Urothelium cell line (cell line): Measurements from ENCODE around the gene SPECC1.
"Not testable (repeated sequence)": the region's sequence is repeated elsewhere in the genome, so short reads cannot be mapped to it uniquely, and the experiment has no call there.

ENCODE experiments used
- DNase-seq: peaks from one replicate; pipeline ENCODE4 v3.0.0; 2011; ENCODE audit warnings: low spot score, mixed read lengths
- FAIRE-seq: peaks from 2 replicates; lab custom pipeline; 2011; peaks lifted over from hg19 to GRCh38; lab: Jason Lieb, UNC

The SPECC1 gene

DNA sequence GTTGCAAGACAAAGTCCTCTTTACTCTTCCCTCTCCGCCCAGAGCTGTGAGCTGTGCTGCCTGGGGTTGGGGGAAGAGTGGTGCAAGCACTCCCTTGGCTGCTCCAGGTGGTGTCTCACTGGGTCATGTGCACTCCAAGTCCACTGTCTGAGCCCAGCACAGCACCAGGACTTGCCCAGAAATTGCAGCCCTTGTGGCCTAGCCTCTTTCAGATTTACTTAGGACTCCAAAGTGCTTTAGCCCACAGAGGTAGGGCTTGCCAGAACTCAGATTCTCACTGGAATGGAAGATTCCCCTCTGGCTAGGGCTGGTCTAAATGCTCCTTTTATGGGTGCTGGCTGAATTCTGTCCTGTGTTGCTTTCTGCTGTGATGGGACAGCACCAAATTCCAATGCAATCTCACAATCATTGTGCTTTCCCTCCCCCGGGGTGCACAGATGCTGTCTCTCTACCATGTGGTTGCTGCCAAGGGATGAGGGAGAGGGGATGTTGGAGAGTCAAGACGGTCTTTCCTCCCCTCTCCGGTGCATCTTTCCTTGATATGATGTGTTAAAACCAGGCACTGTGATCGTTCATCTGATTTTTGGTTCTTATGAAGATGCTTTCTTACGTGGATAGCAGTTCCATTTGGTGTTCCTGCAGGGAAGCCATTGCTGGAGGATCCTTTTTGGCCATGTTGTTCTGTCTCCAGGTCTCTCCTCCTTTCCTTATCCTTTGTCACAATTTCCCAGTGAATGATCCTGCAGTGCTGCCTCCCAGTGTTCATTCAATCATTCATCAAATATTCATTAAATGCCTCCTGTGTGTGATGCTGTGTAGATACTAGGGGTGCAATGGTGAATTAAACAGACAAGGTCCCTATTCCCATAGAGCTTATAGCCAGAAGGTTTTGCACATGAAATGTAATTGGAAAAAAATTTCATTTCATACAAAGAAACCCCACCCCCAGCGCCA is 216.3 kb downstream of the SPECC1 start:
- no peak for DNase-seq
- FAIRE-seq: no peak

DNA sequence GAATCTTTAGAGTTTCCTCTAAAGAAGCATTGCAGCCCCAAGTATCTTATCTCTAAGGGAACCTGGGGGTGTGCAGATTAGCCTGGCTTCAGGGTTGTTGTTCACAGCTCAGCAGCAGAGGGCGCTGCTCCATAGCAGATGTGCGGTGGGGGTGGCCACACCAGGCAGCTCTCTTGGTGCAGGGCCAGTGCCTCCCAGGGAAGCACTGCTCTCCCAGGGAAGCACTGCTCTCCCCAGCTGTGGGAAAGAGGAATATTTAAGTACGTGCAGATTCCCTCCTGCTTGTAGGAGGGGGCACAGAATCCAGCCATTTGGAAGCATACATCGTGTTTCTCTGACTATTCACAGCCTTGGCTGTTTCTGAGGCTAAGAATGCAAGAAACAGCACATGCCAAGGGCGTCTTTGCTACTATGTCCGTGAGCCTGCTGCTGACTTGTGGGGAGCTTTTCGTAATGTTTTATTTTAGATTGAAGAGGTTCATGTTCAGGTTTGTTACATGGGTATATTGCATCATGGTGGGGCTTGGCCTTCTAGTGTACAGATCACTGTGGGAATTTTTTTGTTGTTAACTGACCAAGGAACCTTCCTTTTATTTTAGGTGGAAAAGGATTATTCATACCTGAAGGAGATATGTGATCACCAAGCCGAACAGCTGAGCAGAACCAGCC is 217.8 kb downstream of the SPECC1 start:
- FAIRE-seq (no peak), DNase-seq (peak; percentile 82)

DNA sequence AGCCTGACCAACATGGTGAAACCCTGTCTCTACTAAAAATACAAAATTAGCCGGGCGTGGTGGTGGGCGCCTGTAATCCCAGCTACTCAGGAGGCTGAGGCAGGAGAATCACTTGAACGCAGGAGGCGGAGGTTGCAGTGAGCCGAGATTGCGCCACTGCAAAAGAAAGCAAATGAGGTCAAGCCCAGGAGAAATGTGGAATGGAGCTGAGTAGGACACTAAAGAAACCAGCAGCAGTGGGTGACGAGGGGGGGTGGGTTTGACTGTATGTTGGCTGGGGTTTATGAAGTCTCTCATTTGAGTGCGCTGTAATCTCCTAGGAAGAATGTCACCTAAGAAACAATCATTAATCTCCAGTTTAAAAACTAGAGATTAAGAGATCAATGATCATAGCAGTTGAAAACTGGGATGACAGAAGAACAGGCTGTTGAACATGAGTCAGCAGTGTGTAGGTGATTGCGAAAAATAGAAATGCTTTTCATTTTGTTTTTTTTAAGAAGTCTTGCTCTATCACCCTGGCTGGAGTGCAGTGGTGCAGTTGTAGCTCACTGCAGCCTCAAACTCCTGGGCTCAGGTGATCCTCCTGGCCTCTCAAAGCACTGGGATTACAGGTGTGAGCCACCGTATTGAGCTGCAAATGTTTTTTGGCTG is 218.7 kb downstream of the SPECC1 start:
- DNase-seq, FAIRE-seq: not testable (repeated sequence)

DNA sequence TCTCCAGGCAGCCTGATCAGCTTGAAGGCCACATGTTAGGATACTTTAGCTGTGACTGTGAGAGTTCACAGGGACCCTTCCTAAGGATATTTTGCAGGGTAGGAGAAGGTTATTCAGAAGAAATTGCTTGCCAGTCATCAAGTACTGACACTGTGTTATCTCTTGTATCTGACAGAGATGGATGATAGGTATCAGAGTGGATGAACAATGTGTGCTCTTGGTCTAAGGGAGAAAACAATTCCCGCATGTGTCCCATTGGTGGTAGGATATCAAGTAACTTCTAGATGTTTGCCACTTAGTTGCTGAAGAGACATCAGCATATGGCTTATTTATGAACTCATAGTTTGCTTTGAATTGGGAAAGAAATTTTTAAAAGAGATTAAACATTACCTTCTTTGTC is 219.3 kb downstream of the SPECC1 start:
- no peak for FAIRE-seq
- no peak for DNase-seq

DNA sequence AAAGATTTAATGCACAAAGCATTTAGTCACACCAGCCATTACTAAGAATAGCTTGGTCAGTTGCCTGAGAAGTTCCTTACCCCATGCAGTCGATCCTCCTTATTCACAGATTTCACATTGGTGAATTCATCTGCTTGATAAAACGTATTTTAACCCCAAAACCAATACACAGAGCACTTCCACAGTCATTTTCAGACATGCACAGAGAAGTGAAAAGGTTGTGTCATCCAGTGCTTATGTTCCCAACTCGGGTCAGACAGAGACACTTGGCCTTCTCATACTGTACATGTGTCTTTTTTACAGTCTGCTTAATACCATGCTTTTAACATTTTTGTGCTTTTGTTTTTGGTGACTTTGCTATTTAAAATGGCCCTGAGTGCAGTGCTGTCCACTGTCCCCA is 219.7 kb downstream of the SPECC1 start:
- FAIRE-seq (no peak), DNase-seq (no peak)

DNA sequence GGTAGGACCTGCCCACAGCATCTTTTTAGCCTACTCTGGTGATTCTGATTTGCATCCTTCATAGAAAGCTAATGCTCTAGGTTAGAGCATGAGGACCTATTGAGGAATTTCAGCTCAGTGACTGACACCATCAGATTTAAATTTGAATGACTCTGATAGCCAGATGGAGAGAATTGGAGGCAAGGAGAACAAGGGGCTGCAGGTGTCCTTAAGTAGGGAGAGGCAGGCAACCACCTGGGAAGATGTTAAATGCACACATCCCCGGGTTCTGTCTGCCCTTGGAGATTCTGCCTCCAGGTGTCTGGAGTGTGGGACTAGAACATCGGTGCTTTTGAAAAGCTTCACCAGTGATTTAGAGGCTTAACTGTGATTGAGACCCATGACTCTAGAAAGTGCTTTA is 221.8 kb downstream of the SPECC1 start:
- DNase-seq (no peak), FAIRE-seq (no peak)

DNA sequence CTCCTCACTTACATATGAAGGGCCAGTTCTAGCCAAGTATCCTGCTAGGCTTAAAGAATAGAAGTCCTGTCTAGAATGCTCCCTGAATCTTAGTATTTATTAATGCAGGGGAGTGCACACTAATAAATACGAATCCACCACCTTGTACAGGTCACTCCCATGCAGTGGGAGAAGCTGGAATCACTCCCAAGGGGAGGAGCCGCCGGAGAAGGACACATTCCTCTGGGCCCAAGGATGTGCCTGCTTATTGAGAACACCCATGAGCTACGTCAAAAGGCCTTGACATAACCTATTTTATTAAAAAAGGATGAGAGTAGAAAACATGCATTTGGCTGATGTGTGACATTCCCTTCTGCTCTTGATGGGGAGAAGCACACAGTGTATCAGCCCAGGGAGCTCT is 223.5 kb downstream of the SPECC1 start:
- FAIRE-seq: no peak
- DNase-seq: no peak

DNA sequence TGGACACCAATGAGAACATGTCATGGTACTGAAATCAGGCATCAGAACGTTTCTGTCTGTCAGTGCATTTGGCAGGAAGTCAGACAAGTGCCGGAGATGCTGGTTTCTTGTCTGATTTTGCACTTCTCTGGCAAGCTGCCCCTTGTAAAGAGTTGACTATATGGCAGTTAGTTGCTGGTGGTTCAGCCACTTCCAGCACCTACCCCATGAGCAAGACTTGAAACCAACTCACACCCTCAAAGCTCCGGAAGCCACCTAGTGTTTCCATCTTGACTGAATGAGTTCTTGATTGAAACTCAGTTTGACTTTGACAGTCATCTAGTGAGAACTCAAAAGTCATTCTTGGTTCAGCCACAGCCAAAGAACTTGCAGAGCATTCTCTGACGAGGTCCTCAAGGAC is 225.1 kb downstream of the SPECC1 start:
- FAIRE-seq (no peak), DNase-seq (no peak)

DNA sequence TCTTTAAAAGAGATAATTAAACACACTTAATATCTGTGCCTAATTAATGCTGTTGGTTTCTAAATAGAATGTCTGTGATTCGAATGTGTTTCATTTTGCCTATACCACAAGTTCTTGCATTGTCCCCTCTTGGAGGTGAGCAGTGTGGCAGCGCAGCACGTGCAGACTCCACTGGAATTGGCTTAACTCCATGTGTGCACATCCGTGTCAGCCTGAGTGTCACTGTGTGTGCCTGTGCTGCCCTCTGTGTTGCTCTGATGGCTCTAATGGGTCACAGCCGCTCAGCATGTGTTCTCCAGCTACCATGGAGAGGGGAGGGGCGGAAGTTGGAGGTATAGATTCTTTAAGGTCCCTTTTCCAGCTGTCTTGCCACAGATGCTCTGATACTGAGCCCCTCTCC is 226.6 kb downstream of the SPECC1 start:
- DNase-seq (no peak), FAIRE-seq (no peak)

DNA sequence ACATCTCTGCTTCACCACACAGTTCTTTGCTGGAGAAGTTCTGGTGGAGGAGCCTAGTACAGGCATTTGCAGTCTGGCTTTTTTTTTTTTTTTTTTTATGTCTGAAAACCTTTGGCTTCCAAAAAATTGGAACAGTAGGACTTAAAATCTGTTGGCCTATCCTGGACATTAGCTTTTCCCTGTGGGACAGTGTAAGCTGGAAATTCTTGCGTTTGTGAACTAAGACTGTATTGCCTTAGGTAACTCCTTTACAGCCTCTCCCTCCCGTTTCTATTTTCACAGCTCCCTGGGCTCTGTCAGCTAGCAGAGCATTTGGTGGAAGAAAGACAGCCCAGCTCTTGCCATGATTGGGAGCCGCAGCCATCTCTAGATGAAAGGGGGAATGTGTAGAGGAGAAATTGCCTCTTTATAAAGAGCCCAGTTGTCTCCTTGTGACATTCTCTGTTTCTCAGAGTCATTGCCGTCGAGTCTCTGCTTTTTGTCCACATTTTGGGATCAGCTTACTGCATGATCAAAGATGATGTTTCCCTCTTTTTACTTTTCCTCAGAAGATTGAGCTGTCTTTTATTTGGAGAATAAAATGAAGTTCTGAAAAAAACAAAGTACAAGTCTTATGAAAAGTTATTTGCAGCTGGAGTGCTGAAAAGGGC is 227.5 kb downstream of the SPECC1 start:
- FAIRE-seq (no peak), DNase-seq (no peak)

DNA sequence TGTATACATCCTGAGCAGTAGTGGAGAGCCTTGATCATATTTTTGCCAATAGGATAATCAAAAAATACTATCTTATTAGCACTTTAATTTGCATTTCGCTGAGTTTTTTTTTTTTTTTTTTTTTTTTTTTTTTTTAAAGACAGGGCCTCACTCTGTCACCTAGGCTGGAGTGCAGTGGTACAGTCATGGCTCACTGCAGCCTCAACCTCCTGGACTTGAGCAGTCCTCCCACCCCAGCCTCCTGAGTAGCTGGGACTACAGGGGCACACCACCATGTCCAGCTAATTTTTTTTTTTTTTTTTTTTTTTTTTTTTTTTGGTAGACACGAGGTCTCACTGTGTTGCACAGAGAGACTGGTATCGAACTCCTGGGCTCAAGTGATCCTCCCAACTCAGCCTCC is 230.6 kb downstream of the SPECC1 start:
- not testable (repeated sequence) for FAIRE-seq

DNA sequence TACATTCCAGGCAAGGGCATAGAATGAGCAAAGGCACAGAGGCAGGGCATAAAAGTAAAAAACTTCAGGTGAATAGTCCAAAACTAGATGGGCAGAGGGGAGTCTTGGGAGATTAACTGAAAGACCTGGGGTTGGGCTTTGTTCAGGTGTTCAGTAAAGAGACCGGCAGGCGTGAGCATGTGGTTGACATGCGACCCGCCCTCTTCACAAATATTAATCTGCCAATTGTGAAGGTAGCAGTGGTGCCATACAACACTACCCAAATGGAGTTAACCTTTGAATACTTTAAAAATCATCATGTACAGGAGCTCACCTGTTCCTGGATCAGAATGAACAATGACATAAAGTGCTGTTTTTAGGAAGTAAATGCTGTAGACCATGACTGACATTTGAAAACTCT is 232.7 kb downstream of the SPECC1 start:
- DNase-seq (no peak), FAIRE-seq (no peak)

More for the DNA sequence above, 230.6 kb downstream of the SPECC1 start:
- not testable (repeated sequence) for DNase-seq

DNA sequence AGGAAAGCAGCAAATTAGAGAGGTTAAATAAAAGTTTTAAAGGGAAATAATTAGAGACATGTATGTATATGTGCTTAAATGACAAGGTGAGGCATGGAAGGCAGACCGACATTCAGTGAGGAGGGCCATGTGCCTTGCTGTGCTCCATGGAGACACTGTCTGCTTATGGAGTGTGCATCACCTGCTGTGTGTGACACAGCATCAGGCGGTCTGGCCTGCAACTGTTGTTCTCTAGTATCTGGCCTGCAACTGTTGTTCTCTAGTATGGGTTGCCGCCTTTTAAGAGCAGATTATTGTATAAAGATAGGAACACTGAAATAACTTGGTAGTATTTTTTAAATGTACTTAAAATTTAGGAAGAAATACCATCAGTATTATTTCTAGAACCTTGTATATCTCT is 233.1 kb downstream of the SPECC1 start:
- no peak for FAIRE-seq
- no peak for DNase-seq

DNA sequence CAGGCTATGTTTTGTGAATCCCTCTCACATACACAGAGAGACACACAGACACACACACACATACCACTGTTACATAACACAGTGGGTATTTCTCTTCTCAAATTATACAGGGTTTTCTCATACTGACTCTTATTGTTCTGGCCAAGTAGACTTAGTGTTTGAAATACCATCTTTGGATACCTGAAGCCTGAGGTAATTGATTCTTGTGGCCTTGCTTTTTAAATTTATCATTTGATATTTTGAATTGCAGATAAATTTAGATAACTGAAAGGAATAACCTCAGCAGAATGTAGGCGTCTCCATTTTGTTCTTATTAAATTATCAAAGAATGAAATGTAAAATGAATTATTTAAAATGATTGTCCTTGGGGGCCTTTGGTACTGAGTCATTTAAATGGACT is 234.4 kb downstream of the SPECC1 start:
- no peak for FAIRE-seq

DNA sequence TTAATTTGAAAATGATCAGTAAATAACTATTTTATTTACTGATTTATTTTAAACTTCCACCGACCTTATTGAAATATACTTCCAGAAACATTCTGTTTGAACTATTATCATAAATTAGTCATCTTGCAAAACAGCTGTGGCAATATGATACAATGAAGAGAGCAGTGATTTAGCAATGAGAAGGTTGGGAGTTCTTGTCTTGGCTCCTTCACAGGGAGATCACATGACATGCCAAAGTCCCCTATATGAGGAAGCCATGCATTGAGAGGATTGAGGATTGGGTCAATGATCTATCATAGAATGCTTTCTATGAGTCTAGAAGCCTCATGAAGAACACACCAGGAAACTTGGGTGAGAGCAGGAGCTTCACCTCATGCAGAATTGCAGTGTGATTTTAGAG is 235.5 kb downstream of the SPECC1 start:
- no peak for FAIRE-seq

More for the DNA sequence above, 234.4 kb downstream of the SPECC1 start:
- DNase-seq: no peak

DNA sequence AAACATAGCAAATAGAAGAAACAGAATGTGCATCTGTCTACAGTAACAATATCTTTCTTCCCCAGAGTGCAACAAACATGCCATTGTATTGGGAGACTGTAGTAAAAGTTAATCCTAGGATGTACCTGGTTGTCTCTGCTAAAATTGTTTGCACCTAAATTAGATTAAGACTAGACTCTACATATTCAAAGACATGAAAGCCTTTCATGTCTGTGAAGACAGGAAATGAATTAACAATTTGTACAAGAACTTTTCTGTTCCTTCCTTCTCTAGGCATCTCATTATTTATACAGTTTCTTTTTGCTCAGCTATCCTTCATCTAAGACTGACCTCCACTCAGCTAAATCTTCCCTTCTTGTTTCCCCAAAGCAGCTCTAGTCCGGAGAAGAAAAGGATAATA is 237.5 kb downstream of the SPECC1 start:
- DNase-seq: no peak
- no peak for FAIRE-seq

More for the DNA sequence above, 235.5 kb downstream of the SPECC1 start:
- DNase-seq: no peak

DNA sequence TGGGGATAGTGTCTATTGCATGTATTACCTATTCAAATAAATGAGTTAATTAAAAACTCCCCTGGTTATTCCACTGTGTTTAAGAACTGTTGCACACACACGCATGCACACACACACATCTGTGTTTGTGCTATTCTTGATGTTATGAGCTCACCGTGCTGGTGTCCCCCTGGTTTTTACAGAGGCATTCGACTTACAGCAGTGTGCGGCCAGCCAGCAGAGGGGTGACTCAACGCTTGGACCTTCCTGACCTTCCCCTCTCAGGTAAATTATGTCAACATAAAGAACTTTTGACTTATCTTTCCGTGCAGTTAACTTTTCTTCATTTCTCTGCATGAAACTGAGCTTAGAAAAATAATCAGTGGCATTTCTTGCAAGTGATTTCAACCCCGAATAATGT is 244.2 kb downstream of the SPECC1 start:
- DNase-seq: no peak
- no peak for FAIRE-seq

DNA sequence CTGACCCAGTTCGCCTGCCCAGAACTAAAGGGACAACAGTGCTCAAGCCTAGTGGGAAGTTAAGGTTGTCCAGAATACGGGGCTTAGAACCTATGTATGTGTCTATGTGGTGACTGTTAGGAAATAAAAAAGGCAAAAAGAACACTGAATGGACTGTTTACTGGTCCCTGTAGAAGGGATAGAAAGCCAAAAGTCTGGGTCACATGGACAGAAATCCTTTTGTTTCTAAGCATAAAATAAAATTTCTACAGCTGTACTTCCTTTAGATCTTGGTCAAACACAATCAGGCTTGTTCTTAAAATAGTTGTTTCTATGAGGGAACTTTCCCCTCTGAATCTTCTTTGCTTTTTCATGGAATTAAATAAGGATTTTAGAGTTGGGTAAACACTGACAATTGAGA is 245.4 kb downstream of the SPECC1 start:
- FAIRE-seq: no peak
- DNase-seq: no peak

DNA sequence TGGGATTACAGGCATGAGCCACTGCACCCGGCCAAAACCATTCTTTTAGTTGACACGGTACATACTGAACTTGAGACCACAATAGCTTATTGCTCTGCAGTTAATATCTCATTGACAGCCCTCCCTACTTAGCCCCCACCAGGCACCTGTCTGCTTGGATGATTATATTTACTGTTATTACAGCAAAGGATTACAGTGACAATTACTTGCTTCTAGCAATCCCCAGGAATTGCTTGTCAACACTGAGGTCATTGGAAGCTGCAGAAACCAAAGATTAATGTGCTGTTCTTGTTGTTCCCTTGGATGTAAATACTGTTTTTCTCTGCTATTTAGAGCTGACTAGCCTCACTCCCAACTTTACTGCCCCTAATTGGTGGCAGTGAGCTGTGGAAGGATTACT is 247.0 kb downstream of the SPECC1 start:
- no peak for FAIRE-seq
- DNase-seq: no peak

DNA sequence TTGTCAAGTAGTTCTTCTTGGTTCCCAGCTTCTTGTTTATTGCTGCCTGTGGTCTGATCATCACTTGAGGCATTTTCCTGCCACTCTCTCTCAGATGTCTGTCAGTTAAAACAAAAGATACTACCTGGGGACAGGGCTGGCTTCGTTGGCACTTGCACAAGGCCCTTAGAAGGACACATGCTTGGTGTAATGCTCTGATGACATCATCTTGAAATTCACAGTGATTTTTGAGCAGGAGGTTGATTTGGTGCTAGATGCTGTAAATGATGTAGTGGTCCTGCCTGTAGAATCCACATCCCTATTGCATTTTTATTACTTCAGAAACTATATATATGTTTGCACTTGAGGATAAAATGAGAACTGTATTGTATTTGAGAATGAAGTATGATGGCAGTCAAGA is 247.8 kb downstream of the SPECC1 start:
- FAIRE-seq (no peak), DNase-seq (no peak)

DNA sequence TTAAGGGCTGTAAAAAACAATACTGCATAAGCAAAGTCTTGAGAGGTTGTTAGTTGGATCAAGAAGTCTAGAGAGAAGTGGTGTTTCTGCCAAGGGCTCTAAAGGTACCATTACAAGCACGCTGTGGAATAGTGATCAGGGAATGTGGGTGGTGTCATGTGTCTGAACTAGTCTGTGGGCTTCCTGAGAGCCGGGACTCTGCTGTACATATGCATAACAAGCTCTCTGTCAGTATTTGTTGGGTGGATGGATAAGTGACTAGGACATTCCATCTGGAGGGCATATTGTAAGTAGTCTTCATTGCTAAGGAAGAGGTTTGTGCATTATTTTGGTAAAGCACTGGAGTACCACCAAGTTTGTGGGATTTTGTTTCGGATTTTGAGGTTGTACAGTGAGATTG is 248.6 kb downstream of the SPECC1 start:
- DNase-seq (no peak), FAIRE-seq (no peak)
